Measurements from ENCODE around the gene RFX3.

The RFX3 gene

DNA sequence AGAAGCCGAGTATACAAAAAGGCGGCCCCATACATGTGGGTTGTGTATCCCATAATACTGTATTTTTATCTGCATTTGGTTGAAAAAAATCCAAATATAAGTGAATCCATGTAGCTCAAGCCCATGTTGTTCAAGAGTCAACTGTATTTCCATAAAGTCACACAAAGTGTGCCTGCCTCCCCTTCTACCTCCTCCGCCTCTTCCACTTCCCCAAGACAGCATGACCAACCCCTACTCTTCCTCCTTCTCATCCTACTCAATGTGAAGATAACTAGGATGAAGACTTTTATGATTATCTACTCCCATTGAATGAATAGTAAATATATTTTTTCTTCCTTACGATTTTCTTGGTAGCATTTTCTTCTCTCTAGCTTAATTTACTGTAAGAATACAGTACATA lies 92.7 kb downstream of the RFX3 start:
- no peak for DNase-seq (ENCODE audit: low read depth)

DNA sequence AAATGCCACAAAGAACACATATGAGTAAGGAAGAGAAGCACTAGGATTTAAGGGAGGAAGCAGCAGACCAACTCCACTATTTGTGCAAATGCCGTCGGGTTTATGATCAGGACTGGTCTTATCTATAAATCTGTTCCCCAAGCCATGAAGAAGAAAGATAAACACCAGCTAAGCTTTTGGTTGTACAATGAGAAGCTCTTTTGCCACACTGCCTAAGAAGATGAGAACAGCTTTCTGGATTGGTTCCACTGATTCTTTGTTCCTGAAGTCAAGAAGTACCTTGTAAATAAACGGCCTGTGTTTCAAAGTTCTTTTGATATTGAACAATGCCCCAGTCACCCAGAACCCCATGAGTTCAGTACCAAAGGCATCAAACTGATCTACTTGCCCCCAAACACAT lies 93.9 kb downstream of the RFX3 start:
- no peak for DNase-seq (ENCODE audit: low read depth)

GRCh38 chr9:3419893-3420292 lies 105.9 kb downstream of the RFX3 start:
- no peak for DNase-seq (ENCODE audit: low read depth)

GRCh38 chr9:3415906-3416305 lies 109.9 kb downstream of the RFX3 start:
- no peak for DNase-seq (ENCODE audit: low read depth)

DNA sequence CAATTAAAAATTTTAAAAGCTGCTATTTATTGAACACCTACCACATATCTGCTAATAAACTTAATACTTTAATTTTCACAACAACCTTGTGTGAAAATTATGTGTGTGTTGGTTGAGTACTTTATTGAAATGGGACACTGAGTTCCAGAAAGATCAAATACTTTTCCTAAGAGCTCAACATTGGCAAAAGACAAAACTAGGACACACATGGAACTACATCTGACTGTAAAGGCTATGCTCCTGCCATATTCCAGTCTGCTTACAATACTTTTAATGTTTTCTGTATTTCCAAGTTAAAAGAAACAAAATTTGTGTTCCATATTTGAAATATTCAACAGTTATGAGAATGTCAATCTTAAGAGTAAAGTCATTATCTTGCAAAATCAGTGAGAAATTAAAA lies 111.8 kb downstream of the RFX3 start:
- DNase-seq (ENCODE audit: low read depth), result no peak

DNA sequence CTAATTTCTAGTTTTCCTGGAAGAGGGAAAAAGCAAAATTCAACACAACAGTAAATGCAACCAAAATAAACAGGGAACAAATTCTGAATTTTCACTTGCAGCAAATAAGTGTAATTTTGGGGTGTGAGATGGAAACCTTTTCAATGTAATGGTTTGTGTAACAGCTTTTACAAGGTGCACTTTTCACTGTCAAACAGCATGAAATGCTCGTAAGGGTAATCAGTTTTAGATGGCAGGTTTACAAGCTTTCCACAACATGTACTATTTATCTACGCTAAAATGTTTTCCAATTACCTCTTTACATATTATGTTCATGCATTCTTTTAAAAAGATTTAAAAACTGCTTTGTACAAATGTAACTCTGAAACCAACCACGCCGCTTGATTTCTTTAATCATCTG lies 115.3 kb downstream of the RFX3 start:
- DNase-seq (ENCODE audit: low read depth), result no peak

GRCh38 chr9:3409453-3409852 lies 116.3 kb downstream of the RFX3 start:
- no peak for DNase-seq (ENCODE audit: low read depth)

DNA sequence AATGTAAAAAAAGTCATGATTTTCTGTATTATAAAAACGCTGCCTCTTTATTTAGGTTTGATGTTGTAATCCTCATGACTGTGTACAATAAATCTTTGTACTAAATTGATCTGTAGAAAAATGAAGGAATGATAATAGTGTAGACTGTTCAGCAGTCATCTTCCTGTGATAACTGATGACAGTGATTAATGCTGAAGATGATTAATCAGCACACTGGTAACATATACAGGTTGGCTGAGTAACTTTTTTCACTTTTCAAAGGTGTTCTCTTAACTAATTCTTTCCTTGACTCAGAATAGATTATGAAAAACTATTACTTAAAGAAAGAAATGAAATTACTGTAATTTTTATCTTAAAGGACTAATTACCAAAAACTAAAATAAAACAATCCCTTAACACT lies 122.5 kb downstream of the RFX3 start:
- DNase-seq (ENCODE audit: low read depth), result no peak

GRCh38 chr9:3401221-3401954 lies 124.4 kb downstream of the RFX3 start:
- DNase-seq (ENCODE audit: low read depth), result no peak

GRCh38 chr9:3398232-3398648 lies 127.6 kb downstream of the RFX3 start:
- no peak for DNase-seq (ENCODE audit: low read depth)

- DNase-seq (ENCODE audit: low read depth), result no peak
These were observed 128.0 kb downstream of the RFX3 start for GRCh38 chr9:3397766-3398165.

GRCh38 chr9:3391414-3391813 lies 134.4 kb downstream of the RFX3 start:
- no peak for DNase-seq (ENCODE audit: low read depth)

GRCh38 chr9:3386753-3387152 lies 139.0 kb downstream of the RFX3 start:
- no peak for DNase-seq (ENCODE audit: low read depth)

- DNase-seq (ENCODE audit: low read depth), result peak; percentile 2
These were observed 139.9 kb downstream of the RFX3 start for GRCh38 chr9:3385871-3386270.

DNA sequence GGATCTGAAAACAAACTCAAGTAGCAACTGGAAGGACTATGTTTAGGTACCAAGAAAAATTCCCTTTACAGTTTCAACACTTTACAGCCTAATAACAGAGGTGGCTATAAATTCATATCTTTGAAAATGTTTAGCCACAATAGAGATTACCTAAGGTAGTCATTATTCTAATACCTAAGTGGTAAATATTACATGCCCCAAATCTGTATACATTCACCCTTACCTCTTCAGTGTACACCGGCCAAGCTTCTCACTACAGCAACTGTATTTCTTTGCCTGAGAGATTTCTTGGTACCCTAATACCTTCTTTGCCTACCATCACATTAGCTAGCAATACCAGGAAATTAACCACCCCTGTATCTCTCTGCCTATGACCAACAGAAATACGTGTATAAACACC lies 154.0 kb downstream of the RFX3 start:
- no peak for DNase-seq (ENCODE audit: low read depth)

- DNase-seq (ENCODE audit: low read depth), result no peak
These were observed 155.1 kb downstream of the RFX3 start for GRCh38 chr9:3370715-3371114.

- no peak for DNase-seq (ENCODE audit: low read depth)
These were observed 158.6 kb downstream of the RFX3 start for GRCh38 chr9:3367185-3367584.

- no peak for DNase-seq (ENCODE audit: low read depth)
These were observed 164.0 kb downstream of the RFX3 start for GRCh38 chr9:3361689-3362392.

DNA sequence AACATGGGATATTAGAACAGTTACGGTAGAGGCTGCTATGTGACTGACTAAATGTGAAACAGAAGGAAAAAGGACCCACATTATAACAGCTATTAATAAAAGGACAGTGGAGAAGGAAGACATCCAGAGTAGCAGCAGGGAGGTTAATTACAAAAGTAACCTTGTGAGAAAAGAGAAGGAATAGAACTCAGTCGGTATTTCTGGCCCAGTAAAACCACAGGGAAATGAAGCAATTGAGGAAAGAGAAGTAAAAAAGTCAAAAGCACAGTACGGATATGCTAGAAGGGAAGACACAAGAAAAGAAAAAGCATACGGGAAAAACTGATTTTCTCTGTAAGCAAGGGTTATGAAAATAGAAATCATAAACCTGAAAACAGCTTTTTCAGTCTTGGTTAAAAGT lies 164.7 kb downstream of the RFX3 start:
- DNase-seq (ENCODE audit: low read depth), result no peak

GRCh38 chr9:3360245-3360644 lies 165.6 kb downstream of the RFX3 start:
- DNase-seq (ENCODE audit: low read depth), result no peak

- DNase-seq (ENCODE audit: low read depth), result no peak
These were observed 166.0 kb downstream of the RFX3 start for GRCh38 chr9:3359778-3360177.

DNA sequence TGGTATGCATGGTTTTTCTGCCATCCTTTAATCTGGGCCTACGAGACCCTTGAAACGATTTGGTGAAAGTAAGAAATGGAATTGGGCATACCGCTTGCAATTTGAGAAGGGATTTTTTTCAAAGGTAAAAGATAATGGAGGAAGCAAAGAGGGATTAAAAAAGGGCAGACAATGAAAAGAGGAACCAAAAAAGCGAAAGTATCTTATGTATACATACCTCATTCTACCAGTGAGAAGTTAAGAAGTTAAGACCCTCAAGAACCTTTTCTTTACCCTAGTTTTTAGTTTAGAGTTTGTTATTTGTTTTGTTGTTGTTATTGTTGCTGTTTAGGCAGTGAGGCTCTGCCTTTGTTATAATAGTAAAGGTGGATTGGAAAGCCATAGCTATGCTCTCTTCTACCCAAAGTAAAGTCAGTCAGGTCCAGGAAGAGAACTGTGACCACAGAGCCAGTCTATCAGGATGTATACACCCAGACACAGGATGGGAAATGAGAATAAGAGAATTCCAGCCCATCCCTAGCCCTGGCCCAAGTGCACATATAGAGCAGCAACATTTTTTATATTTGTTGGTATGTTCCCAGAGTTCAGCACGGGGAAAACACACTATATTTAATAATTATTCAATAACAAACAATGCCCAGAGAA lies 166.6 kb downstream of the RFX3 start:
- DNase-seq (ENCODE audit: low read depth), result no peak

GRCh38 chr9:3348169-3348568 lies 177.6 kb downstream of the RFX3 start:
- DNase-seq (ENCODE audit: low read depth), result no peak

Measured in activated T-helper 9 cell treated with anti-CD3 and anti-CD28 coated beads, Interleukin-2, amount 50 U/mL, for 16 hours (primary cell).